Mononuclear cell (primary cell): Measurements from ENCODE around the gene ENG. TPM values are rescaled to one million over a fixed set of nuclear protein-coding genes. Genes with fewer than 3 reads are reported as not detected.

ENCODE experiments used
- H3K27me3 ChIP-seq: 2 replicates; pipeline ENCODE4 v1.6.0; 2011; ENCODE audit warnings: low read length, control low read depth; ENCODE audit not compliant: insufficient read depth
- H3K4me1 ChIP-seq: 2 replicates; pipeline ENCODE4 v1.5.1; 2011; ENCODE audit warnings: mild to moderate bottlenecking, low read length, control low read depth; ENCODE audit not compliant: insufficient read depth
- H3K4me3 ChIP-seq: 2 replicates; pipeline ENCODE4 v1.5.1; 2011; ENCODE audit warnings: mild to moderate bottlenecking, low read length, moderate library complexity
- H3K9me3 ChIP-seq: 2 replicates; pipeline ENCODE4 v1.5.1; 2011; ENCODE audit warnings: low read depth, mild to moderate bottlenecking, control low read depth, low read length
- total RNA-seq: library from RNA; depleted of rRNA; stranded (reverse); fragments of >200 nt; gene quantifications from one replicate; pipeline ENCODE4 v1.2.3, GENCODE V29; 2012

The ENG gene
- total RNA-seq, 1 donor, result 3.8 TPM

DNA sequence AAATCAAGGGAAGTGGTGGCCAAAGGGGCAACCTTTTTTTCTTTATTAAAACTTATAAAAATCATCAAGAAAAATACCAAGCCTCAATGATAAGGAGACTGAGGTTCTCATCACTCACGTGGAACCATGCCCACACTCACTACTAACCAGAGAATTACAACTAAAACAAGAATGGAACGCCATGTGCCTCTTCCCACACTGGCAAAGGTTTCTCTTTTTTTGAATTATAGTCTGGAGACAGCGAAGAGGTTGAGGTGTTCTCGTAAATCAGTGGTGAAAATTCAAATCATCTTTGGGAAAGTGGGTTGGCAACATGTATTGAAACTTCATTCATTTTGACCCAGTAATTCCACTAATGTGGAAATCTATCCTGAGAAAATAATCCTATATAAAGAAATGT, 32.4 kb downstream of the ENG start:
- H3K4me3 ChIP-seq, result no peak overlapping the region
- H3K9me3 ChIP-seq, result no peaks in the 10 kb centered on the region
- no peaks in the 10 kb centered on the region for H3K4me1 ChIP-seq
- no peaks in the 10 kb centered on the region for H3K27me3 ChIP-seq

DNA sequence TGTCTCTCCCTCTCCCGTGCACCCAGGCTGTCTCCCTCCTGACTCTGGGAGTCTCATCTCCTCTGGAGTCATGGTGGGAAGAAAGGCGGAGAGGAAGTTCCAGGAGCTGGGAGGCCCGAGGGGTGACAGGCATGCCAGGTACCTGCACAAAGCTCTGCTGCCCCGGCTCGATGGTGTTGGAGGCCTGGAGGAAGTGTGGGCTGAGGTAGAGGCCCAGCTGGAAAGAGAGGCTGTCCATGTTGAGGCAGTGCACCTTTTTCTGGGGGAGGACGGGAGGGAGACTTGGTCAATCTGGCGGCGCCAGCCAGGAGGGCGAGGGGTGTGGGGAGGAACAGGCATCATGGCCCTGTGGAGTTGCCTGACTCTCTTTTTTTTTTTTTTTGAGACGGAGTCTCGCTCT, 35.9 kb downstream of the ENG start:
- Histone ChIP-seq H3K4me1 (no peaks in the 10 kb centered on the region), H3K27me3 (no peaks in the 10 kb centered on the region), H3K9me3 (no peaks in the 10 kb centered on the region), H3K4me3 (no peak overlapping the region)

DNA sequence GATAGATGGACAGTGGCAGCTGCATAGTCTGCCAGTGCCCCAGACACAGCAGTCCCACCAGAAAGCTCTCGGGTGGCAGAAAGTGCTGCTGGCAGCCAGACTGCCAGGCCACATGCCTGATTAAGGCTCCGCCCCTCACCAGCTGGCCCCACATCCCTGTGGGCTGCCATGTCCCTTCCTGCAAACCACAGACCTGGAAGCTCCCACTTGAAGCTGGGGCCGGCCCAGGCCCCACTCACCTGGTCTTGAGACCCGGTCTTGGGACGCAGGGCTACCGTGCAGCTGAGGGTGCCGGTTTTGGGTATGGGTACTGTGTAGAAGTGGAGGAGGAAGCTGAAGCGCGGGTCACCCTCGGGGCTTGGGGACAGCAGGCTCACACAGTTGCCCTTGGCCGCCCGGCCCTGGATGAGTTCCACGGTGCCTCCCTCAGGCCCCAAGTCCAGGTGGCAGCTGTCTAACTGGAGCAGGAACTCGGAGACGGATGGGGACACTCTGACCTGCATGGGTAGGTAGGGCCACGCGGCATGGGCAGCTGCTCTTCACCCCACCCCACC, 36.5 kb downstream of the ENG start:
- Histone ChIP-seq H3K4me3 (no peak overlapping the region), H3K4me1 (no peaks in the 10 kb centered on the region), H3K9me3 (no peaks in the 10 kb centered on the region), H3K27me3 (no peaks in the 10 kb centered on the region)

DNA sequence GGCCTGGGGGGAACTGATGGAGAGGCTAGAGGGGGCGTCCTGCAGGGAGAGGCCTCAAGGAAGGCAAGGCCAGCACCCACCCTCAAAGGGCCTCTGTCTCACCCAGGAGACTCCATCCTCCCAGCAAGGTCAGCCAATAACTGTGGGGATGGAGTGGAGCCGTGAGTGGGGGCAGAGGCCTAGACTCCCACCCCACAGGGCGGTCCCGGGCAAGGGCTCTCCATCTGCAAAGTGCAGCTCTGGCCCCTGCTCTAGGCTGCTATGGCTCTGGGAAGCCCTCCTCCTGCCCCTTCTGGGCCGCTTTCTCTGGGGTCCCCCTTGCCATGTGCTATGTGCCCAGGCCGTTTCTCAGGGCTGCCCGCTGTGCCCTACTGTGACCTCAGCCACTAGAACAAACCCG, 37.7 kb downstream of the ENG start:
- Histone ChIP-seq H3K9me3 (no peaks in the 10 kb centered on the region), H3K27me3 (no peaks in the 10 kb centered on the region), H3K4me3 (no peak overlapping the region), H3K4me1 (no peaks in the 10 kb centered on the region)

DNA sequence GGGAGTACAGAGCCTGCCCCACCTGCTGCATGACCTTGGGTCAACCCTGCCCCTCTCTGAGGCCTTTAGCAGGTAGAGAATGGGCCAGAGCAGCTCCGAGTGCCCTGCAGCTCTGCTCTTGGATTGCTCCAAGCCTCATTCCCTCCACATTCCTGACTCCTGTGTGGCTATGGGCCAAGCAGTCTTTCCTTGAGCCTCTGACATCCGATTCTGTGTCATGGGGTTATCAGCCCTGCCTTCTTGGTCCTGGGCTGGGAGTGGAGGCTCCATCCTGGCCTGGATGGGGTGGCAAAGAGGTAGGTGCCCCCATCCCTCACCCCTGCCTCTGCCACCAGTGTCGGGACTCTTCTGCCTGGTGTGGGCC, 38.1 kb downstream of the ENG start:
- Histone ChIP-seq H3K27me3 (no peaks in the 10 kb centered on the region), H3K4me1 (no peaks in the 10 kb centered on the region), H3K9me3 (no peaks in the 10 kb centered on the region), H3K4me3 (no peak overlapping the region)

DNA sequence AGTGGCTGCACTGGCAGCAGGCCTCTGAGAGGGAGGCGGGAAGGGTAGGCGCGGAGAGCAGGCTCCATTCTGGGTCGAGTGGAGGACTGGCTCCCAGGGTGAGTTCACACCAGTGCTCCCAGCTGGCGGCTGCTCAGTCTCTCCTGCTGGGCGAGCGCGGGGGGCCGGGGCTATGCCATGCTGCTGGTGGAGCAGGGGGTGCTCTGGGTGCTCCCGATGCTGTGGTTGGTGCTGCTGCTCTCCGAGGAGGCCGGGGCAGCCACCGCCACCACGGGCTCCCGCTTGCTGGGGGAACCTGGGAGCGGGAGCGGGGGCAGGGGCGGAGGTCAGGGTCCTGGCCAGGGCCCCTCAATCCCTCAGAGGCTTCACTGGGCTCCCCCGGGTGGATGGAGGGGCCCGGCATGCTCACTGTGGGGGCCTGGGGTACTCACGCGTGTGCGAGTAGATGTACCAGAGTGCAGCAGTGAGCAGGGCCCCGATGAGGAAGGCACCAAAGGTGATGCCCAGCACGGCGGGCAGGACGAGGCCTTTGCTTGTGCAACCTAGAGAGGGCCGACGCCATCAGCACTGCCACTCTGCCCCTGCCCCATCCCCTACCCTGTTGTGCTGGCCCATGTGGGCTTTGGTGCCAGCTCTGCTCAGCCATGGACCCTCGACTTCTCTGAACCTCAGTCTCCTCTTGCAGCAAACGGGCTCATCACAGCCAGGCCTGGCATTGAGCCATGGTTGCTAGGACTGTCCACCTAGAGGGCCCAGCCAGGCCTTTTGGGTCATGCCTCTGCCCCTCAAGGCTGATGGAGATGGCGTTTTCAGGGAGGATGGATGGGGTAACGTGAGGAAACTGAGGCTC, 38.7 kb downstream of the ENG start:
- Histone ChIP-seq H3K9me3 (no peaks in the 10 kb centered on the region), H3K4me1 (no peaks in the 10 kb centered on the region), H3K27me3 (no peaks in the 10 kb centered on the region)

DNA sequence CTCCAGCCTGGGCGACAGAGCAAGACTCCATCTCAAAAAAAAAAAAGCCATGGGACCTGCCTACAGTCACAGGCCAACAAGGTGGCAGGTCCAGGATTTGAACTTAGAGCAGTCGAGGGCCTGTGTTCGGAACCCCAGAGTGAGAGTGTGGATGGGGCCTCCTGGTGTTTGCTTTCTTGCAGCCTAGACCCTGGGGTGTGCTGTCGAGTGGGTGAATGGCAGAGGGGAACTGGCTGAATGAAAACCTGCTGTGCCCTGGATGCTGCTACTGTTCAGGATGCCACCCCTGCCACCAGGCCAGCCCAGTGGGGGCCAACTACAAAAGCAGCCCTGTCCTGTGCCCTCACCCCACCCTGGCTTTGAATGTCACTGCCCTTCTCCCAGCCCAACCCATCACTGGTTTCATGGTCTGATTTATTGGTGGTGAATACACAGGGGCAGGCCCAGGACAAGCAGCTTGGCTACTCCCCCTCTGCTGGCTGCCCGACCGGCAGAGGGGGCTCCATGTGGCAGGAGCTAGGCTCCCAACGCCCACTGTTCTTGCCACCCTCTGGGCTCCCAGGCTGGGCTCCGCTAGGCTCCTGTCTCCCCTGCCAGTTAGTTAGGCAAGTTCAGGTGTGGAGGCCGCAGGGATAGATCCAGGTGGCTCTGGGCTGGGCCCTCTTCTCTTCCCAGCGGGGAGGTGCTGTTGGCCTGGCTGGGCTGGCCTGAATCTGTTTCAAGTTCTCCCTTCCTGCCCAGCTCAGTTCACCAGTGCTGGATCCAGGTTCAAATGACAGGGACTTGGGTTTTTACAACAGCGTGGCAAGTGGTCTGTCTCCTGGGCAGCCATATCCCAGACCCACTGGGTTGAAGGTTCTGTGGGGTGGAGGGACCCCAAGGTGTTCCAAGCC, 39.6 kb downstream of the ENG start:
- H3K9me3 ChIP-seq, result no peaks in the 10 kb centered on the region
- no peaks in the 10 kb centered on the region for H3K4me1 ChIP-seq
- H3K27me3 ChIP-seq, result no peaks in the 10 kb centered on the region

More for the DNA sequence above, 38.7 kb downstream of the ENG start:
- H3K4me3 ChIP-seq, result no peak overlapping the region

DNA sequence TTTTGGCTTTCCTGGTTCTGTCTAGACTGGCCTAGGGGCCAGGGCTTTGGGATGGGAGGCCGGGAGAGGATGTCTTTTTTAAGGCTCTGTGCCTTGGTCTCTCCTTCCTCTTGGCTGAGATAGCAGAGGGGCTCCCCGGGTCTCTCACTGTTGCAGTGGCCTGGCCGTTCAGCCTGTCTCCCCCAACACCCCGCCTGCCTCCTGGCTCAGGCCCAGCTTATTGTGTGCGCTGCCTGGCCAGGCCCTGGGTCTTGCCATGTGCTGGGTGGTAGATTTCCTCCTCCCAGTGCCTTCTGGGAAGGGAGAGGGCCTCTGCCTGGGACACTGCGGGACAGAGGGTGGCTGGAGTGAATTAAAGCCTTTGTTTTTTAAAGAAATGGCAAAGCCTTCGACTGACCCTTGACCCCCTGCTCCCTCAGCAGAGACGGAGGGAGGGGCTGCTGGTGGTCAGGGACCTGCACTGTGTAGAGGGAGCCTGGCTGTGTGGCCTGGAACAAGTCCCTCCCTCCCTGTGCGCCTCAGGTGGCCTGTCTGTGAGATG, 40.7 kb downstream of the ENG start:
- Histone ChIP-seq H3K9me3 (no peaks in the 10 kb centered on the region), H3K4me3 (no peak overlapping the region), H3K4me1 (no peaks in the 10 kb centered on the region), H3K27me3 (no peaks in the 10 kb centered on the region)

More for the DNA sequence above, 39.6 kb downstream of the ENG start:
- no peak overlapping the region for H3K4me3 ChIP-seq

DNA sequence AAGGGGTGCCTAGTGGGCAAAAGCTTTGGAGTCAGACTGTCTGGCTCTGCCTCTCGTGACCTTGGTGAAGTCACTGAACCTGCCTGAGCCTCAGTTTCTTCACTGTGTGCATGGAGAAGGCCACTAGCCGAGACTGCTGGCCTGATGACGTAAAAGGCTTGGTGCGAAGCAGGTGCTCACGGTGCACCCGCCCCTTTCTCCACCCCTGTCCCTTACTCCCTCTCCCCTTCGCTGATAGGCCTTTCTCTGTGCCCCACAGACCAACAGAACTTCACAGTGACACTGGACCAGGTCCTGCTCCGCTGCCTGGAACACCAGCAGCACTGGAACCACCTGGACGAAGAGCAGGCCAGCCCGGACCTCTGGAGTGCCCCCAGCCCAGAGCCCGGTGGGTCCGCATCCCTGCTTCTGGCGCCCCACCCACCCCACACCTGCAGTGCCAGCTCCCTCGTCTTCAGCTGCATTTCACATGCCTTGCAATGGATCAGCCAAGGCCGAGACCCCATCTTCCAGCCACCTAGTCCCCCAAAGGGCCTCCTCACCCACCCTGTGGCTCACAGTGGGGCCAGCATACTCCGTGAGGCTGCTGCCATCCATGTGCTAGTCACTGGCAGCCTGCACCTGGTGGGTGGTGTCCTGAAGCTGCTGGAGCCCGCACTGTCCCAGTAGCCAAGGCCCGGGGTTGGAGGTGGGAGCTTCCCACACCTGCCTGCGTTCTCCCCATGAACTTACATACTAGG, 41.4 kb downstream of the ENG start:
- Histone ChIP-seq H3K4me3 (no peak overlapping the region), H3K9me3 (no peaks in the 10 kb centered on the region), H3K4me1 (no peaks in the 10 kb centered on the region)

DNA sequence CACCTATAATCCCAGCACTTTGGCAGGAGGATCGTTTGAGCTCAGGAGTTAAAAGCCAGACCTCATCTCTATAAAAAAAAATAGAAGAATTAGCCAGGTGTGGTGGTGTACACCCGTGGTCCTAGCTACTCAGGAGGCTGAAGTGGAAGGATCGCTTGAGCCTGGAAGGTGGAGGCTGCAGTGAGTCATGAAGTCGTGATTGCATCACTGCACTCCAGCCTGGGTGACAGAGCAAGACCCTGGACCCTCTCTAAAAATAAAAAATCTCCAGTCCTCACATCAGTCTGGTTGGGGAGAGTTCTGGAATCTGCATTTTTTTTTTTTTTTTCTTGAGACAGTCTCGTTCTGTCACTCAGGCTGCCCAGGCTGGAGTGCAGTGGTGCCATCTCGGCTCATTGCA, 42.4 kb downstream of the ENG start:
- no peak overlapping the region for H3K4me3 ChIP-seq
- H3K4me1 ChIP-seq, result no peaks in the 10 kb centered on the region
- no peaks in the 10 kb centered on the region for H3K9me3 ChIP-seq
- H3K27me3 ChIP-seq, result no peaks in the 10 kb centered on the region

More for the DNA sequence above, 41.4 kb downstream of the ENG start:
- no peaks in the 10 kb centered on the region for H3K27me3 ChIP-seq

DNA sequence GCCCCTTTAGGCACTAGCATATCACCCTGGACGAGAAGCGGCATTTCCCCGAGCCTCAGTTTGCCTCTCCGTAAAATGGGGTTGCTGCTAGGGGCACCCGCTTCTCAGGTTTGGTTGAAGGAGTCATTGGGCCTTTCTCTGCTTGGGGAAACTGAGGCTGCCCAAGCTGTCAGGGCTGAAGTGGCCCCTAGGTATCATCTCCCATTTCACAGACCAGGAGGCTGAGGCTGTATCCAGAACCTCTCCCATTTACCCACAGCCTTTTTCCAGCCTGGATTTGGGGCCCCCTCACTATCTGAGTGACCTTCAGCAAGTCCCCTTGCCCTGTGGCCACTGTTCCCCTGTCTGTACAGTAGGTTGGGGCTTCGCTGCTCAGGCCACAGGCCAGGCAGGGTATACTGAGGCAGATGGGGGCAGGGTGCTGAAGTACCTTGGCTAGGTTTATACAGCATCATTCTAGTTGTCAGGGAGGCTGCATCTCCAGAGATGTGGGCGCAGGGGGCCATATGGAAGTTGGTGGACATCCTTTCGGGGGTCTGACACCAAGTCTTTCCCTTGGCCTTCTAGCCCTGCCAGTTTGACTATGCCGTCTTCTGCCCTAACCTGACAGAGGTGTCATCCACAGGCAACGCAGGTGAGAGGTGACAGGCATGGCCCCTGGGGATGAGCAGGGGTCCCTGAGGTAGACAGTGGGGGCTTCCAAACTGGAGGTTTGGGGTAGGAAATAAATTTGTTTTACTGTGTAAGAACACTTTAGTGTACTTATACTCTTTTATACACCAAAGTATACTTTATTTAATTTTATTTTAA, 43.9 kb downstream of the ENG start:
- no peaks in the 10 kb centered on the region for H3K9me3 ChIP-seq
- H3K27me3 ChIP-seq, result no peaks in the 10 kb centered on the region
- H3K4me3 ChIP-seq, result no peak overlapping the region
- no peaks in the 10 kb centered on the region for H3K4me1 ChIP-seq

DNA sequence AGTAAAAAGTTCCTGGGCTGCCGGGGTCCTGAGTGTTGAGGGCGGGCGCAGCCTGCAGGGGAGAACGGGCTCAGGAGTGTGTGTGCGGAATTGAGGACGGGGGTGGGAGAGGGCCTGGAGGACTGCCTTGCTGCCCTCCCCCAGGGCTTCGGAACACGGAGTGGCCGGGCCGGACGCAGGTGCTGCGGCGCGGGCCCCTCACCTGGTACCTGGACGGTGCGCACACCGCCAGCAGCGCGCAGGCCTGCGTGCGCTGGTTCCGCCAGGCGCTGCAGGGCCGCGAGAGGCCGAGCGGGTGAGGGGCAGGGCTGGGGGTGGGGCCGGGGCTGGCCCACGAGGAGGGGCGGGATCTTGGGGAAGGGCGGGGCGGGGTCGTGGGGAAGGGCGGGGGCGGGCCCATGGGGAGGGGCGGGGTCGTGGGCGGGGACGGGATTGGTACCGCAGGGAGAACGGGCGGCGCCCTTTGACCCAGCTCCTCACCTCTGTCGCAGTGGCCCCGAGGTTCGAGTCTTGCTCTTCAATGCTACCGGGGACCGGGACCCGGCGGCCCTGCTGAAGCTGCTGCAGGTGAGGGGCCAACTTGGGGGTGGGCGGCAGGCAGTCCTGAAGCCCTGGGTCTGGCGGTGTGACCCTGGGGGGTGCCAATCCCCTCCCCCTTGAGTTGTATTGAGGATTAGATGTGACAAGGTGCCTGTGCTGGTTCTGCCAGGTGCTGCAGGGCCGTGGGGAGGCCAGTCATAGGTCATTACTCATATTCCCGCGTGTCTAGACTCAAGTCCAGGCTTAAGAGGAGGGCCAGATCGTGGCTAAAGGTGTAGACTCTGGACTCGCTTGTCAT, 44.7 kb downstream of the ENG start:
- Histone ChIP-seq H3K4me1 (no peaks in the 10 kb centered on the region), H3K9me3 (no peaks in the 10 kb centered on the region), H3K27me3 (no peaks in the 10 kb centered on the region), H3K4me3 (no peak overlapping the region)

DNA sequence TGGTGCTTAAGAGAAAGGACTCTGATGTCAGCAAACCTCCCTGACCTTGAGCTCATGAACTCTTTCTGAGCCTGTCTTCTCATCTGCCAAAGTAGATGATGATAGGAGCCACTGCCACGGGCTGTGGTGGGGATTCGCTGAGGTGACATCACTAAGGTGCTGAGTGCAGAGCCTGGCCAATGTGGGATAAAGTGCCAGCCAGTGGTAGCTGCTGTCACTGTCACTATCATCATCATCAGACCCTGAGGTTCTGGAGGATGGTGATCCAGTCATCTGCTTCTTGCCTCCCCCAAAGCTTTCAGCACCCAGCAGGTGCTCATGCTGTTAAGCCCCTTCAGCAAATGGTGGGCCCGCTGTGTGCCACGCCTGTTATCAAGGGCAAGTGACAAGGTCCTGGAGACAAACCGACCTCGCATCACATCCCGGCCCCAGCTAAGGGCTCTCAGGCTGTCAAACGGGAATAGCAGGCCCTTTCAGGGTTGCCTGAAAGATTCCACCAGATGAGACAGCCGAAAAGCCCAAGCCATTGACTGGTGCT, 45.4 kb downstream of the ENG start:
- Histone ChIP-seq H3K4me3 (no peak overlapping the region), H3K9me3 (no peaks in the 10 kb centered on the region), H3K27me3 (no peaks in the 10 kb centered on the region), H3K4me1 (peaks cover 5% of the 10 kb centered on the region)
